ENCODE results near the gene MEF2C.
"Not testable (repeated sequence)": the region's sequence is repeated elsewhere in the genome, so short reads cannot be mapped to it uniquely, and the experiment has no call there.

The MEF2C gene

DNA sequence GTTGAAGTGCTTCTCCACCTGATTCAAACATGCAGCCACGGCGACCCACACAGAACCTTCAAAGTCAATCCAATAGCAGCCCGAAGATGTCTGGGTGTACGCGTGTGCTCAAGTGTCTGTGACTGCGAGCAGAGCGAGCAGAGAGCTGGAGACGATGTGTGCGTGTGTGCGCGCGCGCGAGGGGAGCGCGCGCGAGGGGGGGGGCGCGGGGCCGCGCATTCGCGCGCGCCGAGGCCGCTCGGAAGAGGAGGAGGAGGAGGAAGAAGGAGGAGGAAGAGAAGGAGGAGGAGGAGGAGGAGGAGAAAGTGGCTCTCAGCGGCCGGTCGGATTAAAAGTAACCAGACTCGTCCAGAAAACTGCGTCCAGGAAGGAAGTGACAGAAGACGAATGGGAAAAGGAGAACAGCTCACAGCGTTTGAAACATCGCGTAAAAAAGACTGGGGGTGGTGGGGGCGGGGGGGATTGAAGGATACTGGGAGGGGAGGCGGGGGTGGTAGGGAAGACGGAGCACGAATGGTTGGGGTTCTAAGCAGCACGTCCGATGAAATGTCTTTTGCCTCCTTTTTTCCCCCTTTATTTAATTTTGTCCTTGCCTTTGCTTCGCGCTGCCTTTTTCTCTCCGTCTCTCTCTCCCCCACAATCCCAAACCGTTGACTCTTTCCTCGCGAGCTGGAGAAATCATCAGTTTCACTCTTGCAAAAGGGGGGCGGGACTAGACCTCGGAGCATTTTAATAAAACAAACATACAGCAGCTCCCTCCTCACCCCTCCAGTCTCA lies at the start of gene MEF2C:
MEF2C (minus strand) TSS at position 126 of the 777 bp plus-strand sequence. CDS start 59,396 bp downstream, outside the sequence.
- peak; percentile 40 for DNase-seq (ENCODE audit: low spot score)

DNA sequence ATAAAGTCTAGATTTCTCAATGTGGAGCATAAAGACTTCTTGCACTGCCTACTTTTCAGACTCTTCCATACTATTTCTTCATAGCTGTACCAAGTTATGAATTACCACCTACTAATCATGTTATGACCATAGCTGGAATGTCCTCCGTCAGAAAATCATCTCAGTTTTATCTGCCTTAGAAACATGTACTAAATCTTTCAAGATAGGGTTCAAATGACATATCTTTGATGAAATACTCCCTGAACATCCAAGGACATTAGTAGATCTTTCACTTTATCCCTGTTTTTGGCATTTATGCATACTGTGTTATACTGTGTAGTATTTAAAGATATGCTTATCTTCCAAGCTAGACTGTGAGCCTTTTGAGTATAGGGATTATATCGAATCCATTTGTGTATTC lies 49.6 kb upstream of the MEF2C start:
- no peak for DNase-seq (ENCODE audit: low spot score)

DNA sequence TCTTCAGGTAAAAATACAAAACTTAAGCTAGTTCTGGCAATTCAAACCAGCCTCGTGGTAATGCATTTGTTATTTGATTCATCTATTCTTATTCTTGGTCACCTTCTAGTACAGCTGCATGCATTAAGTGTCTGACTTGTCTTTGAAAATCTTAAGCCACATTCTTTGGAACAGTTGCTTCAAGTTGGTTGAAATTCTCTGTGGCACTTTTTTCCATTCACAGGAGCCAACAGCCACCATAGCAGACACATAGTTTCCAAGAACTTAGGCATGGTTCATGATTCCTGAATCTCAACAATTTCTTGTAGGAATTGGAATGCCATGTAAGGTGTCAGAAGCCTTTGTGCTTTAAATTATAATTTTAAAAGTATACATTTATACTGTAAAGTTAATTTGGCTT lies 47.4 kb upstream of the MEF2C start:
- no peak for DNase-seq (ENCODE audit: low spot score)

DNA sequence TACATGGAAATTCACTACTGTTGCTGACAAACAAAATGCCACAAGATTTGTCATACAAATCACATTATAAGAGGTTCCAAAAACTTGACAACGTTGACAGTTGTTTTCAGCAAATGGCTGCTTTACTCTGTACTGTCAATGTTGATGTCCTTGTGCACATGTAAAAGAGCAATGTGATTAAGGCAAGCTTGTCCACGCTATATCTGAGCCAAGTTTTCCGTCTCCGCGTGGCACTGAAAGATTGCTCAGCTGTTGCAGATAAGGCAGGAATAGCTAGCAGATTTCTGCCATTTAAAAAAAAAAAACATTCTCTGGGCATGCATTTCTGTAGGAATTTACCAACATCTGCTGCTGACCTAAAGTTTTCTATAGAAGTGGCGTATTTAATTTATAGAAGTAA lies 46.4 kb upstream of the MEF2C start:
- no peak for DNase-seq (ENCODE audit: low spot score)

DNA sequence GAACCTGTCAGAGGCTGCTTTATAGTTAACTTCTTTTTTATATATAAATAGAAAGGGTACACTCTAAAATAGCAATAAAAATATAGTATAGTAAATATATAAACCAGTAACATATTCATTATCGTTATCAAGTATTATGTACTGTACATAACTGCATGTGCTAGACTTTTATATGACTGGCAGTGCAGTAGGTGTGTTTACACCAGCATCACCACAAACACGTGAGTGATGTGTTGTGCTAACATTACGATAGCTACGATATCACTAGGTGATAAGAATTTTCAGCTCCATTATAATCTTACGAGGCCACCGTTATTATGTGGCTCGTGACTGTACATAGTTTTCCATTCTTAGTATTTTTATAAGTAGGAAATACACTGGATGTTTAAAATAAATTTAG lies 43.8 kb upstream of the MEF2C start:
- no peak for DNase-seq (ENCODE audit: low spot score)

DNA sequence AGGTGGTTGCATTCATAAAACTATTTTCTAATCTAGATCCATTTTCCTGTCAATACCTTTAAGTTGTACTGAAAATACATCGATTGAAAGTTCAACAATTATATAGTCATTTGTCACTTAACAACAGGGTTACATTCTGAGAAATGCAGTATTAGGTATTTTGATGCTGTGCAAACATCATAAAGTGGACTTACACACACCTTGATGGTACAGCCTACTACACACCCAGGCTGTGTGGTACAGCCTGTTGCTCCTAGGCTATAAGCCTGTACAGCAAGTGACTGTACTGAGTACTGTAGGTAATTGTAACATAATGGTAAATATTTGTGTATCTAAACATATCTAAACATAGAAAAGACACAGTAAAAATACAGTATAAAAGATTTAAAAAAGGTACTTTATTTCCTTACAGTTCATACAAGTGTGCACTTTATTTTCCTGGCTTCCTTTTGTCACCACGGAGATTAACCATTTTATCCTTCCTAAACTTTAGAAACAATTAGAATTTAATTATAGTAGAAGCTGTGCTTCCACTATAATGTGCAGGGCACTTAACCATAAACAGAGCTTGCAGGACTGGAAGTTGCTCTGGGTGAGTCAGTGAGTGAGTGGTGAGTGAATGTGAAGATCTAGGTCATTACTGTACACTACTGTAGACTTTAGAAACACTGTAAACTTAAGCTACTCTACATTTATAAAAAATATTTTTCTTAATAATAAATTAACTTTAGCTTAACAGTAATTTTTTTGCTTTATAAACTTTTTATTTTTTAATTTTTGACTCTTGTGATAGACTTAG lies 42.9 kb upstream of the MEF2C start:
- no peak for DNase-seq (ENCODE audit: low spot score)

DNA sequence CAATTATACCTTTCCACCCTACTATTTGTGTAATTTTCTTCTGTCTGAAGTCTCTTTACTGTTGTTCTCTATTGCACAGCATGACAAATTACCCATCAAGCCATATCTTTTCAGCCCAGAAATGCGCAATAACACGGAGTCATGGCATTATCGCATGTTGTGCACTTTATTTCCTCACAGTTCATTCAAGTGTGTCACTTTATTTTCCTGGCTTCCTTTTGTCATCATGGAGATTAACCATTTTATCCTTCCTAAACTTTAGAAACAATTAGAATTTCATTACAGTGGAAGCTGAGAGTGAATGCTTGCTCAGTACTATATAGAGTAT lies 41.3 kb upstream of the MEF2C start:
- no peak for DNase-seq (ENCODE audit: low spot score)

DNA sequence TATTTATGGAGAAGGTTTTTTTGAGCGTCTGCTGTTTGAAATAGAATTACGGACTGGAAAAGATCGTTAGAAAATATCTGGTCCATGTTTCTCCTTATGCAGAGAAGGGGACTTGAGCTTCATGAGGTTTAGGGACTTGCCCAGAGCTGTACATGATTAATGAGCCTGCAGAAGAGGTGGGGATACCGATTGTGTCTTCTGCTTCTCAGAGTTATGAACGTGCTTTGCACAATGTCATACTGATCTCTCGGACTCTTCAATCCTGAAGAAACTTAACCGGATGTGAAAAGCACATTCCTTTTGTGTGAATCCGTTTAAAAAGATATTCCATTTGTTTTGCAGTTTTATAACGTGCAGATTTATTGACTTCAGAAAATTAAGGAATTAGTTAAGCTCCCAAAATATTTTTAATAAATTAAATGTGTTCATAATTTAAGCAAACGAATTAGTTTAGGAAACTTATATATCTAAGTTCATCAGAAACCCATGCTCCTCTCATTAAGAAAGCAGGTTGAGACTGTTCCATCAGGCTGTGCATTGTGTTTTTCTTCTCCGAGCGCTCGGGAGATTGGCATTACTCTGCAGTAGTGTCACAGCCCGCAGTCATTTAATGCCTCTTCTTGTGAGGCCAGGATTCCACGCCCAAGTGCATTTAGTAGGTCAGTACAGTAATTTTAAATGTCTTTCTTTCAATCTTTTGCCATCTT lies 40.8 kb upstream of the MEF2C start:
- no peak for DNase-seq (ENCODE audit: low spot score)

DNA sequence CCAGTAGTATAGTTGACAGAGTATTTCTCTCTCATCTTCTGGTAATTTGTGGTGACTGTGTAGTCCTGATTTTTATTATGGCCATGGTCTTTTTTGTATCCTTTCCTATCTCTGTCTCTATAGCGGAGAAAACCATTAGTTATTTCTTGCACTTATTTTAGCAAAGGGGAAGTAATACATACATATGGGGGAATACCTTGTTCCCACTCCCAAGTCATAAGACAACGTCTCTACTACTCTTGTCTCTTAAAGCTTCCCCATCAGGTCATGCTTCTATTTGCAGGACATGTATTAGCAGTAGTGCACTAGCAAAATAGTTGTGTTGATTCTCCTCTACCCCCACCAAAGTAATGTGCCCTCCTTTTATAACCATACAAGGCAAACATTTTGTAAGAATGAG lies 29.8 kb upstream of the MEF2C start:
- DNase-seq (ENCODE audit: low spot score), result not testable (repeated sequence)

DNA sequence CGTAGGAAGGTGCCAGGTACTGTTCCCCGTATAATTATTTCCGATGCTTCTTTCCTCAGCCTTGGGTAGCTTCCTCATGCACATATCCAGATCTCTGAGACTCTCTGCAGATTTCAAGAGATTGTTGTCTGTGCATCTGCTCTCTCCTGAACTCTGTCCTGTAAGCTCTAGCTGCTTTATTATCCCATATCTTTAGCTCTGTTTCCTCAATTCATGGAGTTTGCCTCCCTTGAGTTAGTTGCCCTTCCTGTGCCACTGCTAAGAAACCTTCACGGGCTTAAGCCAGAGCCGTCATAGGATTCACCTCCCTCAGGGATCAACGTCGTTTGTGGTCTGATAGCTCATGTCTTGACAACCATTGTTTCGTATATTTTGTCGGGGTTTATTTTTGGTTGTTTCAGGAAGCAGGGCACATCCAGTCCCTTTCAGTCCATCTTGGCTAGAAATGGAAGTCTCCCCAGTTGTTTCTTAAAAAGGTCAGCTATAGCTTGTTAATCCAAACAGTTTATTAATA lies 28.1 kb upstream of the MEF2C start:
- DNase-seq (ENCODE audit: low spot score), result not testable (repeated sequence)

DNA sequence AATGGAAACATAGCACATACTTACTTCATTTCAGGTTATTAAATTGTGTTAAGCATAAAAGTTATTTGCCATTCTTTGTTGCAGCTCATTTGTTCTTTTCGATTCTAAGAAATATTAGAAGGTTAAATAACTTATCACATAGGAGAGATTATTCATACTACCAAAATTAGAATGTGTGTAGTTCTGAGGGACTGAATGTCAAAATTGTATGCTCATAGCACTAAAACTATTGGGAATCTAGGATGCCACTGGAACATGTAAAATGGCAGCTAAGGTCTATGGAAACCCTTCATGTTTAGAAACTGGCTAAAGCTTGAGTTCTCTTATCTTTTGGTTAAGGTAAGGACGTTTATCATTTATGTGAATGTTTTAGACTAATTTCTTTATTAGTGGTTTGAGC lies 21.5 kb upstream of the MEF2C start:
- not testable (repeated sequence) for DNase-seq (ENCODE audit: low spot score)

DNA sequence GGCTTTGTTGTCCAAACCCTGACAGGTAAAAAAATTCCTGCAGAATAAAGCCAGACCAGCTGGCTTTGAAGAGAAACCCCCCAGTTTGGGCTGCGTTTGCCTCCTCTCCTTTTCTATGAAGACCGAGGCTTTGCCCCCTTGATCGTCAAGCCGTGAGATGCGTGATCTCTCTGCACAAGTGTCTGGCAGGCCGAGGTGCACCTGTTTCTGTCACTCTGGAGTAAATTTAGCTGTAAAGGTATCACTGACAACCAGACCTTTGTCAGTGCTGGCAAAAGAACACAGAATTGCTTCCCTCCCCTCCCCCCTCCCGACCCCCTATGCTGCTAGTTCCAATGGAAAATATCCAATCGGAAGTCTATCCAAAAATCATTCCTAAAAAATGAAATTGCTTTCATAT lies 21.0 kb upstream of the MEF2C start:
- DNase-seq (ENCODE audit: low spot score), result not testable (repeated sequence)

DNA sequence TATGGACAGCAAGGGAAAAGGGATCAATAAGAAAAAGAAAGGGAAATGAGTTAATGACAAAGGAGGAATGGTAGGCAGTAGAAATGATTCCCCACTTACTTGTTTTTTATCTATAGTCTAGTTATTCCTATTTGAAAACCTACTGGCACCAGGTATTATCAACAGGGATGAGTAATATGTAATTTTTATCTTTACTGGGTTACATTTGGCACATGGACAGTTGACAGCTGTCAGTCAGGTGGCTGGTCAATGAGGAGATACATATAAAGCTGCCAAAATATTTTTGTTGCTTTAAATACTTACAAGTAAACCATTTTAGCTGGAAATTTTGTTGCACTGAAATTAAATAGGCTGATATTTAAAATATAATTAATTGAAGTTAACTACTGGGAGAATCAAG lies 18.1 kb upstream of the MEF2C start:
- DNase-seq (ENCODE audit: low spot score), result not testable (repeated sequence)

DNA sequence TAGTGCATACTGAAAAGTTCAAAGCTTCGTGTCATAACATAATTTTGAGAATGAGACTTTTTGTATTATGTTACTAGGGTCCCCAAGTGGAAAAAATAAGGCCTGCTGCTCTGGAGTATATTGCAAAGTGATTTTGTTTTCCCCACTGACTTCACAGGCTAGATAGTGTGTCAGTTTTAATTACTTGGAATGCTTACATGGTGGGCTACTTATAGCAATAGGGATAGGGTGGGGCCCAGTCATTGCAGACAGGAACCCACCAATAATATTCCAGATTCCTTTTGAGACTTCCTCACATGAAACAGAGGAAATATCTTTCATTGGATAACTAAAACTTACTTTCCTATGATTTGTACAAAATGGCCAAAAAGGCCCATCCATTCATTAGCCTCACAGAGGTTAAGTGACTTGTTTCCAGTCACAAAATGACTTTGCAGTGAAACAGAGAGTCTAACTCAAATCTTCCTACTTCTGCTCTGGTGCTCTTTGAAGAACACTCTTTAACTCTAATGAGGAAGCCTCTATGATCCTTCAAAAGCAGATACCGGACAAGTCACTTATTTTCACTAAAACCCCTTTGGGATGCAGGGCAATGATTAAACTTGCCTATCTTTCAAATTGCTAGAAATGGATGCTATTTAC lies 16.2 kb upstream of the MEF2C start:
- no peak for DNase-seq (ENCODE audit: low spot score)

DNA sequence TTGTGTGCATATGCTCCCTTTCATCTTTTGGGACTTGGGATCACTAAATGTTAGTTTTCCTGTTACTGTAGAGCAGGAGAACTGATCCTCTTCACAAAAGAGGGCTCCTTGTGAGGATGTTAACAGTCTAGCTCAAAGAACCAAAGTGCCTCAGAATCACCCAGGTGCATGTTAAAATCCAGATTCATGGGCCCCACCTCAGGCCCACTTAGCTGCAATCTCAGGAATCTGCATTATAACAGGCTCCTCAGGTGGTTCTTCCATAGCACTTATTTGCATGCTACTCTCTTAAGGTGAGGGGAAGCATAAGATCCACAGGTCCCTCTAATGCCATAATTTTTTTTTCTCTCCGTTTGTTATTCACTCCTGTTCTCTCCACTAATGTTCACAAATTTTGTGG lies 14.8 kb upstream of the MEF2C start:
- DNase-seq (ENCODE audit: low spot score), result no peak

DNA sequence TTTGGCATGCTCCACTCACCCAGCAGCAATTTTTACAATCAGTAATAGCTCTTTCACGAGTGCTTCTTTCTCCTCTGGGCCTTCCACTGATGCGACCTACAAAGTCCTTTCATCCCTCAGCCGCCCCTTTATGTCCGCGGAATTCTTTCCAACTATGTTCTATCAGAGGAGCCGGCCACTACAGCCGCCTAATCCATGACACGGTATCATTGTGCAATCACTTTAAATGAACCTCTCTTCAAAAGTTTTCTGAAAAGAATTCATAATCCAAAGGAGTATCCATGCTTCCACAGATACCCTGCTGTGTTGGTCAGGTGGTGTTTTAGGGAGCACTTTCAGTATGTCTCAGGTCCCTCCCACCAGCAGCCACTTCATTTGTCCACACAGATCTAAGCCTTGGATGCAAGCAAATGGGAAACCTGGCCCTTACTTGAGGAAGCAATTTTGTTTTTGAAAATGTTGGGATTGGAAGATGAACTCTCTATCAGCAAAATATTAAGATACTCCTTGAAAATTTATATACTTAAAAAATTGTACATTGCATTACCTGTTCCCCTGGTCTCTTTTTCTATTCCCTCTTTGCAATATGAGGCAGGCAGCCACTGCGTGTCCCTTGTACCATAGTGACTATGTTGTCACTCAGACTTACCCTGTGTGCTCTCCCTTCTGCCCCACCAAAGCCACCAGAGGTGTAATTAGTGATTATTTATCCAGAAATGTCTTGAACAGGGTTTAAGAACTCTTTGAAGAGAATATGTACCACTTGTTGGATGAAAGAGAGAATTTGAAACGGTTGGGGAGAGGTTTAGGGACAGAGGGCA lies 12.9 kb upstream of the MEF2C start:
- no peak for DNase-seq (ENCODE audit: low spot score)

DNA sequence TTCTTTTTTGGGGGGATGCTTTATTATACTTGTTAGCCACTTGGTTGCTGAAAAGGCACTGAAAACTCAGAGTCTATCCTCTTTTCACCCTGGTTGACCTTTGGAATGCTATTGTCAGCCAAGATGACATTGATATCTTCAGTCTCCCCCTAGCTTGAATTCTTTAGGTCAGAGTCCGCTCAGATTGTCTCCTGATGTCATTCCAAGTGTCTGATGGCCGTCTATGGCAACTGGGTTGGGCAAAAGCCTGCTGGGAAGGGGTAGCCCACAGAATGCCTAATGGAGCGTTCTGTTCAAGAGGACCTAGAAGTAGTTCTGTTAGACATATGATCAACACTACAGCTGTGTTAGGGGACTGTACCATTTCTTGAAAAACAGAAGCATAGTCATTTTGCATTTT lies 9.7 kb upstream of the MEF2C start:
- no peak for DNase-seq (ENCODE audit: low spot score)

DNA sequence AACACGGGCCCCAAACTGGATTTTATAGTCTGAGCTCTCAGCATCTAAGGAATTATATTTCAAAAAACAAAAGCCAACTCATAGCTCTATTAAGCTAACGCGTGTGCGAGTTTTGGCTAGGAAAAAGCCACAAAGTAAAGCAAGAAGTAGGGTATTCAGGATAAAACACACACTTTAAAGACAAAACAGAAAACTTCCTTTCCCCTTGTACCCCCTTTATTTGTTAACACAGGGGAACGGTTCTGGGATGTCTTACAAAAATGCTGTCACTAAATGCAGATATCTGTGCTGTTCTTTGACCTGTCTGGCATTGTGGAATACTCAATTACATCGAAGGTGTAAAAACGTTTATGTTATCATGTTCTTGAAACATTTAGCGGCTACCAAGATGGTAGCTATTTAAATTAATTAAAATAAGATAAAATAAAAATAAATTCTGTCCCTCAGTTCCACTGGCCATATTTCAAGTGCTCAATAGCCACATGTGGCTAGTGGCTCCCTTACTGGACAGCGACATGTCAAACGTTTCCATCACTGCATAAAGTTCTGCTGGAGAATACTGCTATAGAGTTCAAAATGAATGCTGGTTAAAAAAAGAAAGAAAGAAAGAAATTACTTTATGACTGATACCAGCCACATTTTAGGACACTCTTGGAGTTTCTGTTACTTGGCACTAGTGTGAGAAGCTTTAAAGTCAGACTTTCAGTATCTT lies 7.2 kb upstream of the MEF2C start:
- DNase-seq (ENCODE audit: low spot score), result no peak

DNA sequence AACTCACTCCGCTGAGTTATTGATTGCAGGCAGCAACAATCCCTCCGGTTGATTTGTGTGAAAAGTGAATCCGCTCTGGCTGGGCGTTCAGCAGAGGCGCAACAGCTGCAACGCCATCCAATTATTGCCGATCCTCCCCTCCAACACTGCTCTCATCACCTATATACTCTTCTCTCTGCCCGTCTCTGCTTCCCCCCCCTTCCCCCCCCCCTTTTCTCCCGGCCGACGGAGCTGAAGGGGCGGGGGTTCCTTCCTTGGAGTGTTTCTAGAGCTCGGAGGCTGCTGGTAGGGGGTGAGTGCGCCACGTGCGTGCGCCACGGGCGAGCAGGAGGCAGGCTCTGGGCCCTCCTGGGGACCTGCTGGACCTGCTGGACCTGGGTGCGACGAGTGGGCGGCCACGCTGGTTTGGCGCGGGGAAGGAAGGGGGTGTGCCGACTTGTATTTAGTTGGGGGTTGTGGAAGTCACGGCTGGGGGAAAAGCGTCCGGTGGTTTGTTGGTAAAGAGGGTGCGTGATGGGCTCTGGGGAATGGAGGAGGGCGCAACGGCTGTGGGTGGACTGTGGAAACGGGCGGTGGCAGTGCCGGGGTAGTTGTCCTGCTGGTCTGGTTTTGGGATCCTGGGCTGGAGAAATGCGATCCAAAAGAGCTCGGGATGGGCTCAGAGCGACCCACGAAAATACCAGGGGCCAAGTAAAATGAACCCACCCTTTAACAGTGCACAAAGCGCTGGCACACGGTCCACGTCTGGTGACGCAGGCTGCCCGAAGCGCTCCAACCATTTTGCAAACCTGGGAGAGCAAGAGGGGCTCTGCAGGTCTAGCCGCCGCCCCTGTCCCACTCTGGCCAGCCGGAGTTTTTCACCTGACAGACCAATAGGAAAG lies 6.4 kb upstream of the MEF2C start:
- DNase-seq (ENCODE audit: low spot score), result no peak

DNA sequence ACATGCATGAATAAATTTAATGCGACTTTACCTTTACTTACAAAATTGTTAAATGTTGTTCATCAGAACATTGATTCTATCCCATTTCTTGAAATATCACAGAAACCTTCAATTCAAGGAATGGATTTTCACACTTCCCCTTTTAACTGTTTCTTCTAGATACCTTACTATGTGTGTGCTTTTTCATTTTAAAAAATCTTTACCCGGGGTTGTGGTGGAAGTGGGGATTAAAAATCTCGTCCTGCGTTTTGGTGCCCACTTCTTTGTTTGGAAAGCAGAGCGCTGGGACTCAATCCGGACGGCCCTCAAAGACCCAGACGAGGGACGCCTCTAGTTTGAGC lies 5.8 kb upstream of the MEF2C start:
- DNase-seq (ENCODE audit: low spot score), result no peak
